Lower lobe of right lung (tissue), 2 donors: ENCODE data around the gene WBP11. TPM values are rescaled to one million over a fixed set of nuclear protein-coding genes. Genes with fewer than 3 reads are reported as not detected.
A peak's percentile ranks its signal among the peaks of the same experiment; 100 is the strongest.

ENCODE experiments used
- ATAC-seq, 2 donors: fragments of 200-7000 bp; cut with Tn5 transposase; one replicate each; pipeline ENCODE4 v1.9.1; 2020 to 2022; ENCODE audit warnings: mild to moderate bottlenecking in 2 of 2, moderate library complexity in 2 of 2
- DNase-seq: peaks from one replicate; pipeline ENCODE4 v3.0.0-alpha.2; 2020
- H3K27ac ChIP-seq: fragments of 200-600 bp; one replicate; pipeline ENCODE4 v1.8.0; 2022
- H3K27me3 ChIP-seq: fragments of 200-600 bp; one replicate; pipeline ENCODE4 v1.8.0; 2022; ENCODE audit warnings: low read depth
- H3K36me3 ChIP-seq: fragments of 200-600 bp; one replicate; pipeline ENCODE4 v1.8.0; 2022; ENCODE audit warnings: mild to moderate bottlenecking
- H3K4me1 ChIP-seq: fragments of 200-600 bp; one replicate; pipeline ENCODE4 v1.8.0; 2022
- H3K4me3 ChIP-seq: fragments of 200-600 bp; one replicate; pipeline ENCODE4 v1.8.0; 2022; ENCODE audit warnings: mild to moderate bottlenecking
- H3K9me3 ChIP-seq: fragments of 200-600 bp; one replicate; pipeline ENCODE4 v1.8.0; 2022
- intact Hi-C: fragments of 100-400 bp; cut with DNase I; formaldehyde crosslinking; loops from one replicate; pipeline ENCODE4 v1.11.0; 2022
- total RNA-seq: library from RNA; stranded (reverse); fragmentation: NEBNext Ultra II Directional; extraction: Animal tissue kit (Norgen Biotek cat#: 25700); gene quantifications from one replicate; pipeline ENCODE4 v1.2.1, GENCODE V29; 2021
- TF ChIP-seq, protein P1 (sequence below): fragments of 200-600 bp; IDR thresholded peaks from one replicate; pipeline ENCODE4 v1.8.0; 2022; ENCODE audit warnings: antibody characterized with exemption, mild to moderate bottlenecking
- donor health status: DM: no; HTN: yes; CAD: no; lungs with severe emphysema.

The WBP11 gene
- total RNA-seq, 1 donor from 2014 or later: 49.3 TPM

GRCh38 chr12:14776236-14776961 lies 26.9 kb downstream of the WBP11 start:
- Histone ChIP-seq H3K4me1 (peaks cover 20% of the 10 kb centered on the region), H3K27me3 (no peaks in the 10 kb centered on the region), H3K27ac (peak overlapping the region; percentile 97), H3K9me3 (no peaks in the 10 kb centered on the region), H3K36me3 (no peaks in the 10 kb centered on the region), H3K4me3 (peak overlapping the region; percentile 75)
- intact Hi-C loops: no loop called here
- ATAC-seq (no peak), DNase-seq (no peak)
- TF ChIP-seq, protein P1, sequence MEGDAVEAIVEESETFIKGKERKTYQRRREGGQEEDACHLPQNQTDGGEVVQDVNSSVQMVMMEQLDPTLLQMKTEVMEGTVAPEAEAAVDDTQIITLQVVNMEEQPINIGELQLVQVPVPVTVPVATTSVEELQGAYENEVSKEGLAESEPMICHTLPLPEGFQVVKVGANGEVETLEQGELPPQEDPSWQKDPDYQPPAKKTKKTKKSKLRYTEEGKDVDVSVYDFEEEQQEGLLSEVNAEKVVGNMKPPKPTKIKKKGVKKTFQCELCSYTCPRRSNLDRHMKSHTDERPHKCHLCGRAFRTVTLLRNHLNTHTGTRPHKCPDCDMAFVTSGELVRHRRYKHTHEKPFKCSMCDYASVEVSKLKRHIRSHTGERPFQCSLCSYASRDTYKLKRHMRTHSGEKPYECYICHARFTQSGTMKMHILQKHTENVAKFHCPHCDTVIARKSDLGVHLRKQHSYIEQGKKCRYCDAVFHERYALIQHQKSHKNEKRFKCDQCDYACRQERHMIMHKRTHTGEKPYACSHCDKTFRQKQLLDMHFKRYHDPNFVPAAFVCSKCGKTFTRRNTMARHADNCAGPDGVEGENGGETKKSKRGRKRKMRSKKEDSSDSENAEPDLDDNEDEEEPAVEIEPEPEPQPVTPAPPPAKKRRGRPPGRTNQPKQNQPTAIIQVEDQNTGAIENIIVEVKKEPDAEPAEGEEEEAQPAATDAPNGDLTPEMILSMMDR: no peak

DNA sequence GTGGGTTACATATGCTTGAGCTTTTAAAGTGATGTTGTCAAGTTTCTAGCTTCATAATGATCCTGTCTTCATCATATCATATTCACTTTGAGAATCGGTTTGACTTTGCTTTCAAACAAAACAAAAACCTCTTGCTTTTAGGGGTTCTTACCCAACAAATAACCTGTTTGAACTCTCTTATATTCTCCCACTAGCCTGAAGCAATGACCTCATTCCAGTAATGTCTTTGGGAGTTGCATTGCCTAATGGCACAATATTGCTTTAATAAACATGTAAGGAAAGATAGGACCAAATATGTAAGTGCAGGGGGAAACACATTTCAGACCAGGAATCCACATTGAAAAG lies 27.7 kb downstream of the WBP11 start:
- peak overlapping the region; percentile 75 for H3K4me3 ChIP-seq
- ATAC-seq (no peak), DNase-seq (no peak)
- peaks cover 23% of the 10 kb centered on the region for H3K4me1 ChIP-seq
- no peaks in the 10 kb centered on the region for H3K27me3 ChIP-seq
- no peaks in the 10 kb centered on the region for H3K9me3 ChIP-seq
- TF ChIP-seq, protein P1: no peak
- H3K36me3 ChIP-seq: no peaks in the 10 kb centered on the region
- H3K27ac ChIP-seq: peak overlapping the region; percentile 97
- intact Hi-C loops: no loop called here

DNA sequence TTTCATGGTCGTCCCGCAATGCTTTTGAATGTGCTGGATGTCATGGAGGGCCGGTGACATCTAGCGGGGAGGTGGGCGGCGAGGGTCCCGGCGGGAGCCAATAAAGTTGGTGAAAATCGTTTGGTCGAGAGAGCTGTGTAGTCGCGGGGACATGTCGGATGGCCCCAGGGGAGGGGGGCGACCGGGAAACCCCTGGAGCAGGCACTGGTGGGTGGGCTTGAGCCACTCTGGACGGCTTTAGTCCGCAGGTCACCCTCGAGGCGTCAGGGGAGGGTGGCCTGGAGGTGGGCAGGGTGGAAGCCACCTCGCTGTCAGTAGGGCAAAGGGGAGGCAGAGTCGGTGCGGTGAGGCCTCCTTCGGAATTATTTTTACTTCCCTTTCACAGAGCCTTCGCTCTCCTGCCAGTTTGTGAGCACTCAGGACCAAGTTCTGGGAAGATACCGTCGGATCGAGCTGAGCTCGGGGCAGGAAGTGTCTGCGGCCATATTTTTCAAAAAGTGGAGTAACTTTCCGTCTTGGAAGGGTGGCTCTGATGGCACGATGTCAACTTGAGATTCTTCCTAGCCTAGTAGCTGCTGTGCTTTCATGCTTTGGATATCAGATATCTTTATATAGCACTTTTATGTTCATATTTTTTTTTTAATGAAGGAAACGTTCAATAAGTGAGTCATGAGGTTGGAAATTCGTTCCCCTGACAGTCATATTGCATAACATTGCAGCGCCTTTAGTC lies 28.2 kb downstream of the WBP11 start:
- H3K9me3 ChIP-seq: no peaks in the 10 kb centered on the region
- H3K36me3 ChIP-seq: no peaks in the 10 kb centered on the region
- H3K4me3 ChIP-seq: peak overlapping the region; percentile 75
- intact Hi-C loops: no loop called here
- ATAC-seq (peak; percentile 40 to 51), DNase-seq (peak; percentile 69)
- peaks cover 23% of the 10 kb centered on the region for H3K4me1 ChIP-seq
- H3K27ac ChIP-seq: peak overlapping the region; percentile 97
- no peaks in the 10 kb centered on the region for H3K27me3 ChIP-seq
- TF ChIP-seq, protein P1: no peak

DNA sequence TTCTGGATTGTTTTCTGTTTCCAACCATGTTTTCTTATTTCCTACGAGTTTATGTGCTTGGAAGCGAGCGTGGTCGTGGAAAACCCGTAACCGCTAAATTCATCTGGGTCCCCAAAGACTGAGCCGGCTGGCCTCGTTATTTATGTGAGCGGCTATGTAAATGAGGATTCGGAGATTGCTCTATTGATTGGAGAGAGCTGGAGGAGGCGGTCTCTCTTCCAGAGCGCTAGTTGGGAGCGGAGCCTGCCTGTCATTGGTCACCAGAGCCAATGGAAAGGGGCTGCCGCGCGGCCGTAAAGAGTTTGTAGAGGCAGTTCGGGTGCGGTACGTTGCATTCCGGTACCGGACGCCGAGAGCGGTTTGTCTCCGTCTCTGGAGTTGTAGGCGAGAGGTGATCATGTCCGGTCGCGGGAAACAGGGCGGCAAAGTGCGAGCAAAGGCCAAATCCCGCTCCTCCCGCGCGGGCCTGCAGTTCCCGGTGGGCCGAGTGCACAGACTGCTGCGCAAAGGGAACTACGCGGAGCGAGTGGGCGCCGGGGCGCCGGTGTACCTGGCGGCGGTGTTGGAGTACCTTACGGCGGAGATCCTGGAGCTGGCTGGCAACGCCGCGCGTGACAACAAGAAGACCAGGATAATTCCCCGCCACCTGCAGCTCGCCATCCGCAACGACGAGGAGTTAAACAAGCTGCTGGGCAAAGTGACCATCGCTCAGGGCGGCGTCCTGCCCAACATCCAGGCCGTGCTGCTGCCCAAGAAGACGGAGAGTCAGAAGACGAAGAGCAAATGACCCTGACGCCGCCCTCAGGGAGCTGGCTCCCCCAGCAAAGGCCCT lies 29.0 kb downstream of the WBP11 start:
- ATAC-seq: peak; percentile 86 to 90
- no peaks in the 10 kb centered on the region for H3K36me3 ChIP-seq
- H3K9me3 ChIP-seq: no peaks in the 10 kb centered on the region
- H3K27me3 ChIP-seq: no peaks in the 10 kb centered on the region
- peaks cover 23% of the 10 kb centered on the region for H3K4me1 ChIP-seq
- H3K27ac ChIP-seq: peak overlapping the region; percentile 97
- TF ChIP-seq, protein P1: no peak
- intact Hi-C loops: no loop called here
- peak overlapping the region; percentile 75 for H3K4me3 ChIP-seq
- peak; percentile 96 for DNase-seq

DNA sequence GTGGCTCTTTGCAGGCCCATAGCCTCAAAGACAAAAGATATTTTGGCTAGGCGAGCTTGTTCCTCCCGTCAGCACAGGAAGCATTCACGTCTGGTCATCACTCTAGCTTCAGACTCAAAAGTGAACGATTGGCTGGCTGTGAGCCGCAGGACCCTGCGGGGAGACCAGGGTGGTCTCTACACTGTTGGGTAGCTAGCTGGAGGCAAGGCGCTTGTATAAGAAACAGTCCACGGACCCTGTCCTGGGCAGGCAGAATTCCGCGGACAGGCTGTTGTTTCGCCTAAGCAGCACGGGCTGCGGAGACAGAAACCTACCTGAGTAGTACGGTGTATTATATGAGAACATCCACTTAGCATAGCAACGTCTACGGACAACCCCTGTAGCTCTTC lies 29.6 kb downstream of the WBP11 start:
- peak overlapping the region; percentile 75 for H3K4me3 ChIP-seq
- ATAC-seq (peak in 1 of 2 donors; percentile 0), DNase-seq (peak; percentile 53)
- H3K4me1 ChIP-seq: peaks cover 26% of the 10 kb centered on the region
- intact Hi-C loops: no loop called here
- no peaks in the 10 kb centered on the region for H3K27me3 ChIP-seq
- H3K36me3 ChIP-seq: no peaks in the 10 kb centered on the region
- TF ChIP-seq, protein P1: no peak
- H3K9me3 ChIP-seq: no peaks in the 10 kb centered on the region
- peak overlapping the region; percentile 97 for H3K27ac ChIP-seq
